ENCODE data around the gene ROR1.

ROR1 gene

DNA sequence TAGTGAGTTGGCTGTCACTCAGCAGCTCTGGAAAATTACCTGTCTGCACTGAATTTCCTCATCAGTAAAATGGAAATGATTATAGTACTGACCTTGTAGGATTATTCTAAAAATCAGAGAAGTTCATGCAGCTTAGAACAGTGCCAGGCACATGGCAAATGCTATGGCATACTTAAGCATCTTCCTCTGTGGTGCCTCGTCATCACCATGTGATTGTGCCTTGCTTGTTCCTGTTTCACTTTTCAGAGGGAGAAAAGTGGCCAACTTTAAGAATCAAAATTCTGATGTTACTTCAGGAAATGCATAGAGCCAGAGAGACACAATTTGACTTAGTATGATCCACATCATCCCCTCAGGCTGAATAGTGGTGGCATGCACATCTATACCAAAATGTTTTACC is 203.6 kb downstream of the ROR1 start:
- no peaks in the 10 kb centered on the region for H3K79me2 ChIP-seq (ENCODE audit: insufficient read depth, low read length)
- no peak overlapping the region for H3K4me2 ChIP-seq (ENCODE audit: insufficient read depth, low read length)
- H3K4me1 ChIP-seq (ENCODE audit: insufficient read depth, low read length): no peaks in the 10 kb centered on the region
- no peak overlapping the region for H3K9ac ChIP-seq (ENCODE audit: low read depth, low read length)
- no peak overlapping the region for H3K27ac ChIP-seq (ENCODE audit: low read length)
- TF ChIP-seq, protein P1, sequence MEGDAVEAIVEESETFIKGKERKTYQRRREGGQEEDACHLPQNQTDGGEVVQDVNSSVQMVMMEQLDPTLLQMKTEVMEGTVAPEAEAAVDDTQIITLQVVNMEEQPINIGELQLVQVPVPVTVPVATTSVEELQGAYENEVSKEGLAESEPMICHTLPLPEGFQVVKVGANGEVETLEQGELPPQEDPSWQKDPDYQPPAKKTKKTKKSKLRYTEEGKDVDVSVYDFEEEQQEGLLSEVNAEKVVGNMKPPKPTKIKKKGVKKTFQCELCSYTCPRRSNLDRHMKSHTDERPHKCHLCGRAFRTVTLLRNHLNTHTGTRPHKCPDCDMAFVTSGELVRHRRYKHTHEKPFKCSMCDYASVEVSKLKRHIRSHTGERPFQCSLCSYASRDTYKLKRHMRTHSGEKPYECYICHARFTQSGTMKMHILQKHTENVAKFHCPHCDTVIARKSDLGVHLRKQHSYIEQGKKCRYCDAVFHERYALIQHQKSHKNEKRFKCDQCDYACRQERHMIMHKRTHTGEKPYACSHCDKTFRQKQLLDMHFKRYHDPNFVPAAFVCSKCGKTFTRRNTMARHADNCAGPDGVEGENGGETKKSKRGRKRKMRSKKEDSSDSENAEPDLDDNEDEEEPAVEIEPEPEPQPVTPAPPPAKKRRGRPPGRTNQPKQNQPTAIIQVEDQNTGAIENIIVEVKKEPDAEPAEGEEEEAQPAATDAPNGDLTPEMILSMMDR (IDR thresholded peaks at IDR 0.05; ENCODE audit: borderline replicate concordance, extremely low read depth, low read length, poor library complexity, severe bottlenecking): no peak
- TF ChIP-seq EZH2 (IDR thresholded peaks at IDR 0.05; ENCODE audit: borderline replicate concordance, low read depth, low read length, severe bottlenecking): no peak
- ATAC-seq (ENCODE audit: insufficient read depth, low read depth) (no peak), DNase-seq (no peak)
- no peak overlapping the region for H3K4me3 ChIP-seq (ENCODE audit: low read depth in 1 of 2, low read length in 2 of 2)
- H4K20me1 ChIP-seq (ENCODE audit: insufficient read depth, low read length): no peaks in the 10 kb centered on the region
- H3K9me3 ChIP-seq (ENCODE audit: insufficient read depth, low read length, severe bottlenecking): no peaks in the 10 kb centered on the region
- H3K36me3 ChIP-seq (ENCODE audit: insufficient read depth, low read length): no peaks in the 10 kb centered on the region
- no peak overlapping the region for H2AFZ ChIP-seq (ENCODE audit: low read depth, low read length)
- peaks cover 14% of the 10 kb centered on the region for H3K27me3 ChIP-seq (ENCODE audit: insufficient read depth, low read length, poor library complexity)

DNA sequence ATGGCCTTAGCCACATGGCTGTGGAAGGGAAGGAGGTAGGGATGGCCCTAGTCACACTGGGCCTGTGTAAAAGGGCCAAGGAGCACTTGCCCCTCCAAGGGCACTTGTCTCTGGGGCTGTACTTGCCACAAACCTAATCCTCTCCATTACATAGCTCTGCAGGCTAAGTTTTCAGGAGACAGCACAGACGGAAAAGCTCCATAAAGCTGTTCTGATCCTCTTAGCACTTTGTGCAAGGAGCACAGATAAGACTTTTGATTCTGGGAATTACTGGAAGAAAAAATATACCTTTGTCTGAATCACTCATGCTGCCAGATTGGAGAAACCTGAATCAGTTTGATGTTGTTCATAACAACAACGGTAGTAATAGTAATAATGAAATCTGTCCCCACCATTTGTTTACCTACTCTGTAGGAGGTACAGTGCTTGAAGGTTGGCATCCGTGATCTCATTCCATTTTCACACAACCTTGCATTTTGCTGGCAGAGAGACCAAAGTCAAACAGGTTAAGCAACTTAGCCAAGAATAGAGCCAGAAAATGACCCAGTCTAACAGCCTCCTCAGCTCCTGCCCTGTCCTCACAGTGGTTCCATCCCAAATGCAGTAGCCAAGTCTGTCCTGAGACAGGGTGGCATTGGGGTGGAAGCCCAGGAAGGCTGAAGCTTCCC is 207.1 kb downstream of the ROR1 start:
- Histone ChIP-seq H3K27me3 (ENCODE audit: insufficient read depth, low read length, poor library complexity) (peaks cover 8% of the 10 kb centered on the region), H3K27ac (ENCODE audit: low read length) (no peak overlapping the region), H2AFZ (ENCODE audit: low read depth, low read length) (no peak overlapping the region), H4K20me1 (ENCODE audit: insufficient read depth, low read length) (no peaks in the 10 kb centered on the region), H3K9ac (ENCODE audit: low read depth, low read length) (no peak overlapping the region), H3K79me2 (ENCODE audit: insufficient read depth, low read length) (no peaks in the 10 kb centered on the region), H3K36me3 (ENCODE audit: insufficient read depth, low read length) (no peaks in the 10 kb centered on the region), H3K9me3 (ENCODE audit: insufficient read depth, low read length, severe bottlenecking) (no peaks in the 10 kb centered on the region), H3K4me3 (ENCODE audit: low read depth in 1 of 2, low read length in 2 of 2) (no peak overlapping the region), H3K4me2 (ENCODE audit: insufficient read depth, low read length) (no peak overlapping the region), H3K4me1 (ENCODE audit: insufficient read depth, low read length) (no peaks in the 10 kb centered on the region)
- no peak for DNase-seq
- no peak for TF ChIP-seq EZH2 (IDR thresholded peaks at IDR 0.05; ENCODE audit: borderline replicate concordance, low read depth, low read length, severe bottlenecking)
- TF ChIP-seq, protein P1 (IDR thresholded peaks at IDR 0.05; ENCODE audit: borderline replicate concordance, extremely low read depth, low read length, poor library complexity, severe bottlenecking): no peak
- ATAC-seq (ENCODE audit: insufficient read depth, low read depth): no peak

DNA sequence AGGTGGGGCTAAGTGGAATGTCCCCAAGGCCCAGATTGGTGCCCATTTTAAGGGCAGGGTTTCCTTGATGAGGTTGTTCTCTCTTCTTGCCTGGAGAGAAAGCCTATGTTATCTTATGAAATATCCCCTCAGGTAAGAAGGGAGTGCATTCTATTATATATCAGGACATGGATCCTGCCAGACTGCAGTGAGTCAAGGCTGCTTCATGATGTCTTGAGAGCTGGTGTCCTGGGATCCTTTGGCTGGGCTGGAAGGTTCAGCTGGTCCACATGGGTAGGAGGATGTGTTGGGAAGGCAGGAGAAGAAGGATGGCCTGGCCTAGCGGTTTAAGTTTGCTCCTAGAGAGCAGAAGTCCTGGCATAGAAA is 207.6 kb downstream of the ROR1 start:
- Histone ChIP-seq H3K27ac (ENCODE audit: low read length) (no peak overlapping the region), H3K9me3 (ENCODE audit: insufficient read depth, low read length, severe bottlenecking) (no peaks in the 10 kb centered on the region), H3K27me3 (ENCODE audit: insufficient read depth, low read length, poor library complexity) (peaks cover 3% of the 10 kb centered on the region), H3K36me3 (ENCODE audit: insufficient read depth, low read length) (no peaks in the 10 kb centered on the region), H3K4me1 (ENCODE audit: insufficient read depth, low read length) (no peaks in the 10 kb centered on the region), H4K20me1 (ENCODE audit: insufficient read depth, low read length) (no peaks in the 10 kb centered on the region), H3K9ac (ENCODE audit: low read depth, low read length) (no peak overlapping the region), H3K4me3 (ENCODE audit: low read depth in 1 of 2, low read length in 2 of 2) (no peak overlapping the region), H3K4me2 (ENCODE audit: insufficient read depth, low read length) (no peak overlapping the region), H2AFZ (ENCODE audit: low read depth, low read length) (no peak overlapping the region), H3K79me2 (ENCODE audit: insufficient read depth, low read length) (no peaks in the 10 kb centered on the region)
- no peak for ATAC-seq (ENCODE audit: insufficient read depth, low read depth)
- no peak for DNase-seq
- no peak for TF ChIP-seq EZH2 (IDR thresholded peaks at IDR 0.05; ENCODE audit: borderline replicate concordance, low read depth, low read length, severe bottlenecking)
- TF ChIP-seq, protein P1 (IDR thresholded peaks at IDR 0.05; ENCODE audit: borderline replicate concordance, extremely low read depth, low read length, poor library complexity, severe bottlenecking): no peak
